ENCODE measurements around the gene CCDC88C.

- TF ChIP-seq, protein P1, sequence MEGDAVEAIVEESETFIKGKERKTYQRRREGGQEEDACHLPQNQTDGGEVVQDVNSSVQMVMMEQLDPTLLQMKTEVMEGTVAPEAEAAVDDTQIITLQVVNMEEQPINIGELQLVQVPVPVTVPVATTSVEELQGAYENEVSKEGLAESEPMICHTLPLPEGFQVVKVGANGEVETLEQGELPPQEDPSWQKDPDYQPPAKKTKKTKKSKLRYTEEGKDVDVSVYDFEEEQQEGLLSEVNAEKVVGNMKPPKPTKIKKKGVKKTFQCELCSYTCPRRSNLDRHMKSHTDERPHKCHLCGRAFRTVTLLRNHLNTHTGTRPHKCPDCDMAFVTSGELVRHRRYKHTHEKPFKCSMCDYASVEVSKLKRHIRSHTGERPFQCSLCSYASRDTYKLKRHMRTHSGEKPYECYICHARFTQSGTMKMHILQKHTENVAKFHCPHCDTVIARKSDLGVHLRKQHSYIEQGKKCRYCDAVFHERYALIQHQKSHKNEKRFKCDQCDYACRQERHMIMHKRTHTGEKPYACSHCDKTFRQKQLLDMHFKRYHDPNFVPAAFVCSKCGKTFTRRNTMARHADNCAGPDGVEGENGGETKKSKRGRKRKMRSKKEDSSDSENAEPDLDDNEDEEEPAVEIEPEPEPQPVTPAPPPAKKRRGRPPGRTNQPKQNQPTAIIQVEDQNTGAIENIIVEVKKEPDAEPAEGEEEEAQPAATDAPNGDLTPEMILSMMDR (IDR thresholded peaks at IDR 0.05): no peak
- TF ChIP-seq EP300 (IDR thresholded peaks at IDR 0.05): no peak
These were observed 126.6 kb downstream of the CCDC88C start for GRCh38 chr14:91290986-91291385.

Data from upper lobe of left lung (tissue), 4 donors.